Body of pancreas (tissue), 4 donors: ENCODE data around the gene ADD1. TPM values are rescaled to one million over a fixed set of nuclear protein-coding genes. Genes with fewer than 3 reads are reported as not detected.

ENCODE experiments used
- ATAC-seq: fragments of 150-250 bp; one replicate; pipeline ENCODE4 v1.9.1; 2016
- DNase-seq, 4 donors: peaks; one replicate each; pipeline ENCODE4 v3.0.0-alpha.2; 2019
- H3K27ac ChIP-seq, 4 donors: fragments of 200-600 bp; sonication (generic); 1 replicate in 3 of 4; 2 replicates in 1 of 4; pipeline versions ENCODE4 v1.5.1 to v1.6.1; 2016 to 2019; ENCODE audit warnings: mild to moderate bottlenecking in 1 of 4, mixed read lengths in 1 of 4, moderate library complexity in 1 of 4
- H3K27me3 ChIP-seq, 2 donors: fragments of 200-600 bp; sonication (generic); one replicate each; pipeline ENCODE4 v1.6.0; 2016; ENCODE audit warnings: mild to moderate bottlenecking in 1 of 2
- H3K36me3 ChIP-seq, 2 donors: fragments of 200-600 bp; sonication (generic); replicated peaks in 1 of 2; 2 replicates each; pipeline ENCODE4 v1.5.1; 2016; ENCODE audit warnings: low read depth in 2 of 2; ENCODE audit not compliant: insufficient read depth in 1 of 2
- H3K4me1 ChIP-seq: fragments of 200-600 bp; sonication (generic); one replicate; pipeline ENCODE4 v1.6.0; 2016
- H3K4me3 ChIP-seq, 2 donors: fragments of 200-600 bp; sonication (generic); 1 replicate in 1 of 2; 2 replicates in 1 of 2; pipeline ENCODE4 v1.5.1; 2016 to 2019
- H3K9me3 ChIP-seq, 3 donors: fragments of 200-600 bp; sonication (generic); 1 replicate in 2 of 3; 2 replicates in 1 of 3; pipeline ENCODE4 v1.5.1; 2016
- CTCF ChIP-seq, 7 experiments: fragments of 450-650 bp in 4 of 7; fragments of 200-600 bp in 3 of 7; sonication (generic) in 3 of 7; IDR thresholded peaks; one replicate each; pipeline ENCODE4 v1.5.1; 2016 to 2019; ENCODE audit warnings: antibody characterized with exemption in 7 of 7
- POLR2A ChIP-seq, 3 donors: fragments of 450-650 bp; IDR thresholded peaks; one replicate each; pipeline ENCODE4 v1.6.1; 2016; ENCODE audit warnings: antibody characterized with exemption in 3 of 3, mild to moderate bottlenecking in 2 of 3
- WGBS, 2 donors: methylation state at CpG; one replicate each; pipeline ENCODE4 v1.1.5; 2017; 5-methylcytosine and 5-hydroxymethylcytosine counted together
- intact Hi-C: fragments of 100-400 bp; cut with DNase I; formaldehyde crosslinking; loops from one replicate; pipeline ENCODE4 v1.15.1; 2023
- total RNA-seq, 2 donors: library from RNA; depleted of rRNA; stranded (reverse); fragments of >200 nt; gene quantifications; one replicate each; pipeline ENCODE4 v1.1.0, GENCODE V29; 2016

The ADD1 gene
- total RNA-seq, 2 donors from 2014 or later: 84.1 to 266 TPM

- 84 to 87% methylated on average over 14 of the region's 14 CpGs for WGBS, 2 donors
- no peak overlapping the region for H3K27ac ChIP-seq
- intact Hi-C loops: no loop called here
These were observed 133.8 kb downstream of the ADD1 start for GRCh38 chr4:2977211-2978088.

More at GRCh38 chr4:2977211-2978088, 133.8 kb downstream of the ADD1 start:
- Histone ChIP-seq H3K27me3 (no peaks in the 10 kb centered on the region), H3K4me3 (no peak overlapping the region), H3K36me3 (no peaks in the 10 kb centered on the region), H3K4me1 (no peaks in the 10 kb centered on the region), H3K9me3 (peaks cover 0 to 8% (median 0%) of the 10 kb centered on the region in 3 donors)
- no peak for TF ChIP-seq POLR2A (IDR thresholded peaks at IDR 0.05)
- TF ChIP-seq CTCF (IDR thresholded peaks at IDR 0.05): no peak
- ATAC-seq: no peak
- no peak for DNase-seq

Other genes with a start within 250 kb of the ADD1 start
- 10 to 100 TPM; 39.7 to 75.8 TPM for gene TNIP2, start 87.5 kb upstream of the ADD1 start, total RNA-seq
- 10 to 100 TPM; 29.0 to 33.5 TPM for gene SH3BP2, start 50.8 kb upstream of the ADD1 start, total RNA-seq
- 10 to 100 TPM; 20.0 to 20.1 TPM for gene NOP14, start 119.6 kb downstream of the ADD1 start, total RNA-seq
- 10 to 100 TPM in 1 of 2 donors, 1 to 10 TPM in 1; 6.5 to 14.5 TPM for gene GRK4, start 119.7 kb downstream of the ADD1 start, total RNA-seq
- not detected for gene HTT-AS, start 230.7 kb downstream of the ADD1 start, total RNA-seq
- gene HTT, start 230.8 kb downstream of the ADD1 start, total RNA-seq: 100 to 1,000 TPM in 1 of 2 donors, 10 to 100 TPM in 1; 40.5 to 115 TPM